Measurements from ENCODE around the gene CCND1. TPM values are rescaled to one million over a fixed set of nuclear protein-coding genes. Genes with fewer than 3 reads are reported as not detected.
A peak's percentile ranks its signal among the peaks of the same experiment; 100 is the strongest.

Gene CCND1
- total RNA-seq = 1 to 10 TPM in 1 of 2 experiments, under 1 TPM in 1; 0.19 to 1.3 TPM

- DNase-seq = peak; percentile 35
Measured at GRCh38 chr11:69640995-69641581, at the start of gene CCND1. Gene CCND1 (plus strand): TSS chr11:69641156. CDS start chr11:69641314, 158 bp downstream.

GRCh38 chr11:69592986-69593650 is 47.8 kb upstream of the CCND1 start:
- Mint-ChIP-seq H3K36me3 (no peaks in the 10 kb centered on the region), H3K27ac (no peak overlapping the region), H3K4me1 (ENCODE audit: low read depth) (no peaks in the 10 kb centered on the region), H3K9me3 (no peaks in the 10 kb centered on the region), H3K27me3 (no peaks in the 10 kb centered on the region), H3K4me3 (no peak overlapping the region)
- ChIA-PET CTCF (no interaction called here), POLR2A (no interaction called here)
- no peak for DNase-seq
- intact Hi-C loops (cut with micrococcal nuclease) = no loop called here

More at GRCh38 chr11:69640995-69641581, at the start of gene CCND1:
- H3K36me3 Mint-ChIP-seq = no peaks in the 10 kb centered on the region
- H3K27ac Mint-ChIP-seq = no peak within 1 kb of the TSS
- H3K27me3 Mint-ChIP-seq = peaks cover 34% of the 10 kb centered on the region
- ChIA-PET CTCF (interaction anchor here (4.3 kb wide), 1 partner anchor 540 kb away, joined by 62 read pairs; no protein-coding TSS in a partner anchor), POLR2A (no interaction called here)
- peak within 1 kb of the TSS; percentile 51 for H3K4me3 Mint-ChIP-seq
- H3K4me1 Mint-ChIP-seq (ENCODE audit: low read depth) = peaks cover 24% of the 10 kb centered on the region
- no peaks in the 10 kb centered on the region for H3K9me3 Mint-ChIP-seq
- intact Hi-C loops (cut with micrococcal nuclease) = loop anchor here (5.0 kb wide), 1 partner anchor 404 kb away; no protein-coding TSS in a partner anchor

GRCh38 chr11:69593851-69594250 is 47.1 kb upstream of the CCND1 start:
- H3K4me3 Mint-ChIP-seq = no peak overlapping the region
- H3K4me1 Mint-ChIP-seq (ENCODE audit: low read depth) = no peaks in the 10 kb centered on the region
- no peaks in the 10 kb centered on the region for H3K36me3 Mint-ChIP-seq
- no peak for DNase-seq
- no peaks in the 10 kb centered on the region for H3K9me3 Mint-ChIP-seq
- no peaks in the 10 kb centered on the region for H3K27me3 Mint-ChIP-seq
- ChIA-PET POLR2A (no interaction called here), CTCF (no interaction called here)
- H3K27ac Mint-ChIP-seq = no peak overlapping the region
- intact Hi-C loops (cut with micrococcal nuclease) = no loop called here

GRCh38 chr11:69594481-69594880 is 46.5 kb upstream of the CCND1 start:
- Mint-ChIP-seq H3K27ac (no peak overlapping the region), H3K4me1 (ENCODE audit: low read depth) (no peaks in the 10 kb centered on the region), H3K4me3 (no peak overlapping the region), H3K36me3 (no peaks in the 10 kb centered on the region), H3K27me3 (no peaks in the 10 kb centered on the region), H3K9me3 (no peaks in the 10 kb centered on the region)
- no peak for DNase-seq
- ChIA-PET CTCF (no interaction called here), POLR2A (no interaction called here)
- intact Hi-C loops (cut with micrococcal nuclease) = no loop called here

- POLR2A ChIA-PET = no interaction called here
- Mint-ChIP-seq H3K4me3 (no peak overlapping the region), H3K27me3 (no peaks in the 10 kb centered on the region), H3K4me1 (ENCODE audit: low read depth) (no peaks in the 10 kb centered on the region), H3K27ac (no peak overlapping the region), H3K9me3 (no peaks in the 10 kb centered on the region), H3K36me3 (no peaks in the 10 kb centered on the region)
- intact Hi-C loops (cut with micrococcal nuclease) = no loop called here
- CTCF ChIA-PET = no interaction called here
- DNase-seq = no peak
Measured at GRCh38 chr11:69595805-69596665, 44.9 kb upstream of the CCND1 start.

- H3K27me3 Mint-ChIP-seq = peaks cover 1% of the 10 kb centered on the region
- POLR2A ChIA-PET = no interaction called here
- no peak overlapping the region for H3K27ac Mint-ChIP-seq
- H3K4me3 Mint-ChIP-seq = no peak overlapping the region
- no peaks in the 10 kb centered on the region for H3K36me3 Mint-ChIP-seq
- no peak for DNase-seq
- intact Hi-C loops (cut with micrococcal nuclease) = no loop called here
- CTCF ChIA-PET = interaction anchor here (1.2 kb wide), 1 partner anchor 305 kb away, joined by 5 read pairs; no protein-coding TSS in a partner anchor
- no peaks in the 10 kb centered on the region for H3K9me3 Mint-ChIP-seq
- no peaks in the 10 kb centered on the region for H3K4me1 Mint-ChIP-seq (ENCODE audit: low read depth)
Measured at GRCh38 chr11:69598147-69598546, 42.8 kb upstream of the CCND1 start.

GRCh38 chr11:69599502-69599901 is 41.5 kb upstream of the CCND1 start:
- no peak for DNase-seq
- no peak overlapping the region for H3K27ac Mint-ChIP-seq
- ChIA-PET CTCF (interaction anchor here (1.2 kb wide), 1 partner anchor 306 kb away, joined by 5 read pairs; no protein-coding TSS in a partner anchor), POLR2A (no interaction called here)
- no peaks in the 10 kb centered on the region for H3K9me3 Mint-ChIP-seq
- no peak overlapping the region for H3K4me3 Mint-ChIP-seq
- peaks cover 3% of the 10 kb centered on the region for H3K27me3 Mint-ChIP-seq
- intact Hi-C loops (cut with micrococcal nuclease) = no loop called here
- H3K4me1 Mint-ChIP-seq (ENCODE audit: low read depth) = no peaks in the 10 kb centered on the region
- H3K36me3 Mint-ChIP-seq = no peaks in the 10 kb centered on the region

GRCh38 chr11:69600001-69600400 is 41.0 kb upstream of the CCND1 start:
- POLR2A ChIA-PET = no interaction called here
- no peak for DNase-seq

GRCh38 chr11:69601011-69601975 is 39.7 kb upstream of the CCND1 start:
- ChIA-PET POLR2A (no interaction called here), CTCF (no interaction called here)
- Mint-ChIP-seq H3K36me3 (no peaks in the 10 kb centered on the region), H3K4me1 (ENCODE audit: low read depth) (no peaks in the 10 kb centered on the region), H3K27me3 (peaks cover 9% of the 10 kb centered on the region), H3K4me3 (no peak overlapping the region), H3K27ac (no peak overlapping the region), H3K9me3 (no peaks in the 10 kb centered on the region)
- no peak for DNase-seq
- intact Hi-C loops (cut with micrococcal nuclease) = no loop called here

More at GRCh38 chr11:69600001-69600400, 41.0 kb upstream of the CCND1 start:
- no peaks in the 10 kb centered on the region for H3K9me3 Mint-ChIP-seq
- H3K4me3 Mint-ChIP-seq = no peak overlapping the region
- peaks cover 3% of the 10 kb centered on the region for H3K27me3 Mint-ChIP-seq
- H3K4me1 Mint-ChIP-seq (ENCODE audit: low read depth) = no peaks in the 10 kb centered on the region
- H3K27ac Mint-ChIP-seq = no peak overlapping the region
- intact Hi-C loops (cut with micrococcal nuclease) = no loop called here
- CTCF ChIA-PET = no interaction called here
- no peaks in the 10 kb centered on the region for H3K36me3 Mint-ChIP-seq

GRCh38 chr11:69603111-69603836 is 37.7 kb upstream of the CCND1 start:
- CTCF ChIA-PET = no interaction called here
- POLR2A ChIA-PET = no interaction called here
- intact Hi-C loops (cut with micrococcal nuclease) = no loop called here
- peaks cover 9% of the 10 kb centered on the region for H3K27me3 Mint-ChIP-seq
- DNase-seq = no peak
- H3K36me3 Mint-ChIP-seq = no peaks in the 10 kb centered on the region
- H3K4me1 Mint-ChIP-seq (ENCODE audit: low read depth) = no peaks in the 10 kb centered on the region
- no peak overlapping the region for H3K27ac Mint-ChIP-seq
- H3K9me3 Mint-ChIP-seq = peaks cover 1% of the 10 kb centered on the region
- H3K4me3 Mint-ChIP-seq = no peak overlapping the region

GRCh38 chr11:69604055-69604454 is 36.9 kb upstream of the CCND1 start:
- no peaks in the 10 kb centered on the region for H3K36me3 Mint-ChIP-seq
- no peaks in the 10 kb centered on the region for H3K4me1 Mint-ChIP-seq (ENCODE audit: low read depth)
- H3K4me3 Mint-ChIP-seq = no peak overlapping the region
- peaks cover 9% of the 10 kb centered on the region for H3K9me3 Mint-ChIP-seq
- DNase-seq = no peak
- H3K27me3 Mint-ChIP-seq = peaks cover 9% of the 10 kb centered on the region
- POLR2A ChIA-PET = no interaction called here
- CTCF ChIA-PET = no interaction called here
- no peak overlapping the region for H3K27ac Mint-ChIP-seq
- intact Hi-C loops (cut with micrococcal nuclease) = no loop called here

Data from activated CD4-positive, alpha-beta memory T cell treated with anti-CD3 and anti-CD28 coated beads for 36 hours (primary cell).